Memory B cell (primary cell): ENCODE measurements around the gene OR4E1.
"Not testable (repeated sequence)": the region's sequence is repeated elsewhere in the genome, so short reads cannot be mapped to it uniquely, and the experiment has no call there.

ENCODE experiments used
- ATAC-seq: fragments of 150-1000 bp; cut with Tn5 transposase; 2 replicates; pipeline ENCODE4 v1.10.0; 2021; ENCODE audit warnings: low read depth, mild to moderate bottlenecking, moderate library complexity
- DNase-seq, 2 donors: peaks; one replicate each; pipeline ENCODE4 v3.0.0; 2022; ENCODE audit warnings: low spot score in 2 of 2
- H3K27ac Mint-ChIP-seq: one replicate; pipeline ENCODE4 v1.8.0; 2022; ENCODE audit warnings: mild to moderate bottlenecking, moderate library complexity, mixed read lengths
- H3K27me3 Mint-ChIP-seq: one replicate; pipeline ENCODE4 v1.8.0; 2022; ENCODE audit warnings: mixed read lengths
- H3K36me3 Mint-ChIP-seq: one replicate; pipeline ENCODE4 v1.8.0; 2022; ENCODE audit warnings: mild to moderate bottlenecking, mixed read lengths
- H3K4me1 Mint-ChIP-seq: one replicate; pipeline ENCODE4 v1.8.0; 2022; ENCODE audit warnings: mixed read lengths
- H3K4me3 Mint-ChIP-seq: one replicate; pipeline ENCODE4 v1.8.0; 2022; ENCODE audit warnings: mild to moderate bottlenecking, moderate library complexity, mixed read lengths
- H3K9me3 Mint-ChIP-seq: one replicate; pipeline ENCODE4 v1.8.0; 2022; ENCODE audit warnings: mixed read lengths

The OR4E1 gene

DNA sequence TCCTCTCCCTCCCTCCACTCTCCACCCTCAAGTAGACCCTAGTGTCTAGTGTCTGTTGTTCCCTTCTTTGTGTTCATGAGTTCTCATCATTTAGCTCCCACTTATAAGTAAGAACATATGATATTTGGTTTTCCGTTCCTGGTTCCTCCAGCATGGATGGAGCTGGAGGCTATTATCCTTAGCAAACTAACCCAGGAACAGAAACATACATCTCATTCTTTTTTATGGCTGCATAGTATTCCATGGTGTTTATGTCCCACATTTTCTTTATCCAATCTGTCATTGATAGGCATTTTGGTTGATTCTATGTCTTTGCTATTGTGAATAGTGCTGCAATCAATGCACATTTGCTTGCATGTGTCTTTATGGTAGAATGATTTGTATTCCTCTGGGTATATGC is 43.1 kb downstream of the OR4E1 start:
- H3K4me1 Mint-ChIP-seq, H3K27ac Mint-ChIP-seq, H3K36me3 Mint-ChIP-seq, H3K4me3 Mint-ChIP-seq, H3K9me3 Mint-ChIP-seq, DNase-seq, ATAC-seq: not testable (repeated sequence)
- peaks cover 14% of the 10 kb centered on the region for H3K27me3 Mint-ChIP-seq

DNA sequence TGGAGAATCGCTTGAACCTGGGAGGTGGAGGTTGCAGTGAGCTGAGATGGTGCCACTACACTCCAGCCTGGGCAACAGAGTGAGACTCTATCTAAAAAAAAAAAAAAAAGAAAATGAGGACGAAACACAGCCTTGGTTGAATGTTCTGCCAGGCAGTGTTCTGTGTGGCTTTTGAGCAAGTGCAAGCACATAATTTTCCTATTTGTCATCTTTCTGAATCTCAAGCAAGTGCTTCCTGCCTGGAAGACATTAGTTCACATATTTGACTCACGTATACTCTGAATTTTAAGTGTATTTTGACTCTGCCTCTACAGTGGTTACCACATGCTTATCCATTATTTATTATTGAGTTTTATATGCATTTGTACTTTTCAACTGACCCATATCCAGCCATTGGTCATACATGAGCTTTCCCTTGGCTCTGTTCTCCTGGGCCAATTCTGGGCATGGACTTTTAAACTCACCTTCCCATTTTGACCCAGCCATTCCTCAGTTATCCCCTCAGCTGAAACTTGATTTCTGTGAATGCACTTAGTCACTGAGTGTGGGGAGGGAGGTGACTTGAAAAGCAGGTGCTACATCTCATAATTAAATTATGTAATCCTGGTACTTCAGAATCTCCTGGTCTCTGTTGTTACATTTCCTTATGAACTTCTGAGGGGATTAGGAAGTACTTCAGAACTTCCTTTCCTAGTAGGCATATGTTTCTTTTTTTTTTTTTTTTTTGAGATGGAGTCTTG is 47.0 kb downstream of the OR4E1 start:
- DNase-seq, result no peak
- H3K27me3 Mint-ChIP-seq, result peaks cover 8% of the 10 kb centered on the region
- no peak overlapping the region for H3K4me3 Mint-ChIP-seq

More for the DNA sequence above, 47.0 kb downstream of the OR4E1 start:
- Mint-ChIP-seq H3K9me3 (no peaks in the 10 kb centered on the region), H3K27ac (no peak overlapping the region), H3K4me1 (no peaks in the 10 kb centered on the region), H3K36me3 (no peaks in the 10 kb centered on the region)
- ATAC-seq, result no peak
